ENCODE data around the gene PCP2.
A peak's percentile ranks its signal among the peaks of the same experiment; 100 is the strongest.

PCP2 gene

DNA sequence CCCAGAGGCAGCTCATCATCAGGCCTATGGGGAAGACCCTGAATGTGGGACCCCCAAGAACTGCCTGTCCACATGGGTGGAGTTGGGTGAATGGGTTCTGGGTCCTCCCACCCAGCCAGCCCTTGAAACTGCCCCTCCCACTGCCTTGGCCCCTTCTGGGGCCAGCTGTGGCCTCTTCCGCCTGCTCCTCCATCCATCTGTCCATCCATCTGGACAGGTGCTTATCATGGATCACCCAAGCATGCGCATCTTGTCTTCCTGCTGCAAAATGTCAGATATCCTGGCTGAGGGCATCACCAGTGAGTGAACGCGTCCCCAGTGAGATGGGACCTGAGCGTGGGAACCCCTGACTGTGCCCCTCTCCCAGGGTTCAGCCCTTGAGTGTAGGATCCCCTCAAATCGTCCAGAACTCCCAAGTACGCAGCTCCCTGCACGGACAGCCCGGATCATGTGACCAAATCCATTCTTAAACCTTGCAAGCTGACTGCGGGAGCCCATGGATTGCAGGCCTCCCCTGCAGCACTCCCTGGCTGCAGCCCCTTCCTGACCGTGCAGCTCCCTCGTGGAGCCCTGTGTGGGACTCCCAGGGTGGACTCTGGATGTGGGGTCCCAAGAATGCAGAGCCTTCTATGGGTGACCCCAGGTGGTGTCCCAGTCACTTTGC is 5.4 kb upstream of the PCP2 start:
- ATAC-seq = no peak

DNA sequence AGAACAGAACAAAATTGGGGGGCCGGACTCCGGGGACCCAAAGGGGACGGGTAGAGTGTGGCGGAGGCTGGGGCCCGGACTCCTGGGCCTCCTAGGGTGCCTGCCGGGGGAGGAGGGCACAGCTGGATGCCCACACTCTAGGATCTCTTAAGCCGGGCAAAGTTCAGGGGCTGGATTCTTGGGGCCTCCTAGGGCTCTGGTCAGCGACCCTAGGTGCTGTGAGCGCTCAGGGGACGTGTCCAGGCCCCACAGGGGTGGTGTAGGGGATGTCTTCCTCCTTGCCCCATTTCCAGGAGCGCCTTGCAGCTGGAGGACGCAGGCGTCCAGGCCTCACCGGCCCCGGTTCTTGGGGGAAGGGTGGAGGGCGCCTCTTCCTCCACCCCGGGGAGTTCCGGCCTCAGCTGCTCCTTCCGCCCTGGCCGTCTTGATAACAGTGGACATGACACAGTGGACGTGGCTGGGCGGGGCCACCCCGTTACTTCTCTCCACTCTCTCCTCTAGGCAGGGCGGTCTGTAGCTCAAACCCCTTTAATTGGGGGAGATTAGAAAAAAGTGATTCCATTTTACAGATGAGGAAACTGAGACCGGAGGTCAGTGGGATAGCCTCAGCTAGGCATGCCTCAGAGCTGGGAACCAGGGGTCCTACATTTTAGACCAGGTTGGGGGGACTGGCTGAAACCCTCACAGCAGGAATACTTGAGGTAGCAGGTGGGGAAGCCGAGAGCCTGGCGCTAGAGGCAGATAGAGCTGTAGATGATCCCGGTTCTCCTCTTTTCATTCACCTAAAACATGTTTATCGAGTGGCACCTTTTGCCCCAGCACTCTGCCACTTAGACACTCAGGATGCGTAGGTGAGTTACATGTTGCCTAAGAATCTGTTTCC is 4.1 kb upstream of the PCP2 start:
- peak; percentile 15 to 18 for ATAC-seq

DNA sequence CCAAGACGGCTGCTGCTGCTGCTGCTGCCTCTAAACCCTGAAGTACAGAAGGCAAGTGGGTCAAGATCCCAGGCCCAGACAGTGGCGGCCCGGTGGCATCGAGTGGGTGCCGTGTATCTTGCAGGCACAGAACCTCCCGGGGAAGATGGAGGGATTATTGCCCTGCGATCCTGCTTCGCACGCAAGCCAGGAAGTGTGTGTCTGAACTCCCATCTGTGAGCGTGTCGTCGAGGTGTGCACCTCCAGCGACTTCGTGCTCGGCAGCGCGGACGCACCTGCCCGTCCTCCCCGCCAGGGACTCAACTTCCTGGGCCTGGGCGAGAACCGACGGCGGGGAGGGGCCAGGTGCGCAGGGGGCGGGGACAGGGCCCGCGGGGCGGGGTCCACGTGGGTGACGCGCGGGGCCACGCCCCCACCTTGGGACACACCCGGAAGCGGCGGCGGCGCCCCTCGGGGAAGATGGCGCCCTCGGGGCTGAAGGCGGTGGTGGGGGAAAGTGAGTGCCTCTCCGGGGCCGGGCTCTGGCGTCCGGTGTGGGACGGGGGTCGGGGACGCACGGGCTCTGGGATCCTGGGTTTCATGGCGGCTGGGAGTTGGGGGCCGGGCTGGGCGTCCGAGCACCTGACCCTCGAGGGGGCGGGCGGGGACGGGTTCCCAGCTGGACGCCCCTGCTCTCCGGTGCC is 3.3 kb upstream of the PCP2 start, which contains the start of gene STXBP2:
TSS of gene STXBP2 (plus strand) at position 420 of the 683 bp plus-strand sequence. CDS start at position 460, 40 bp downstream.
- peak; percentile 94 to 95 for ATAC-seq

DNA sequence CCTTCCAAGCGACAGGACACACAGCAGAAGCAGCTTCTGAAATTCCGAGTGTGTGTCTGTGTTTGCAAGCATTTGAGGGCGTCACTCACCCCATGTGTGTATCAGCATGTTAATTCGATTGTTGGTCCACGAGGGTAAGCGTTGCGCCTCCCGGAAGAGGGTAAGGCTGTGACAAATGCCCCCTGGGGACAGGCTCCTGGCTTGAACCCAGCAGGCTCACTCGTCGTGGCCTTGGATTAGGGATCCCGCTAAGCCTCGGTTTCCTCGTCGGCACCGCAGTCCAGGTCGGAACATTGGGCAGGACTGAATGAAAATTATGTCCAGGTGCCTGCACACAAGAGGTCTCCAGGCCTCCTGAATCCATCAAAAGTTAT is 2.8 kb upstream of the PCP2 start:
- no peak for ATAC-seq

DNA sequence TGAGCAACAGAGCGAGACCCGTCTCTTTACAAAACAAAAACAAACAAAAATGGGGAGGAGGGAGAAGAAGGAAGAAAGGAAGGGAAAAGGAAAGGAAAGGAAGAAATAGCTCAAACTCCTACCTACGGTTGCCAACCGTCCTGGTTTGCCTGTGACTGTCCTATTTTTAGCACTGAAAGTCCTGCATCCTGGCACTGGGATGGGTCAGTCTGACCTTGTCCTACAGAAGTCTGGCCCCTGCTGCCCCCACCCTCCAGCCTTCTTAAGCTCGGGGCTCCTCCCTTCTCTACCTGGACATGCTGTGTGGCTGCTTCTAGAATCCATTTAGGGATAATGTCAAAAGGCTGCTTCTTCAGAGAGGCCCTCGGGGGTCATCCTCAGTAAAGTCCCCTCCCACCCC is 2.2 kb upstream of the PCP2 start:
- no peak for ATAC-seq

DNA sequence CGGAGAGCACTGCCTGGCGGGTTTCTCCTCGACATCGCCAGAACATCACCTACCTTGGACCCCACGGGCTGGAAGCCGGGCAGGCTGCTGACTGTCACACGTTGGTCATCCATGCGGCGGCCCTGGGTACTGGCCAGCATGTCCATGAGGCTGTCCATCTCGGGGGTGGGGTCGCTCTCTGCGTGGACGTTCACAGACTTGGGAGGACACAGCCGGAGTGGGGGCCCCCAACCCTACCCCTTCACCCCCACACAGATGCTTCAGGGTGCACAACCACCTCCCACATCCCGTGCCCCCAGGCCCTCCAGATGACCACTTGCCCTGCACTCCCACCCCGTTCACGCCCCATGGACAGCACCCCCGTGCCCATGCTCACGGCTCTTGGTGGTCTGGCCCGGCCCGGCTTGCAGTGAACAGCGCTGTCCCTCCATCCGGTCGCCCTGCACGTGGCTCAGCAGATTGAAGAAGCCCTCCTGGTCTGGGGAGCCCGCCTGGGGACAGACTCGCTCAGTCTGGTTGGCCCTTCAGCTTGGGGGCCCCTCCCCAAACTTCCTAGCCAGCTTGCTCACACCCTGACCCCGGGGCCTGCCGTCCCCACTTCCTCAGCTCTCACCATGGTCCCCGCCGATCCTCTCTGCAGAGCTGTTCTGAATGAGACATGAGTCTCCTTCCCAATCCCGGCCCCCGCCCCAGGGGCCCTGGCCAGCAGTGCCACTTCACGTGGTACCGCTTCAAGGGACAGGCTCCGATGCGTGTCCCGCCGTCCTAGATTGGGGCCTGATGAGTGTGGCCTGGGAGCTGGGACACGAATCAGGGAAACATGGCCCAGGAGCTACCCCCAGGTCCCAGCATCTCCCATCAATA is 947 bp downstream of the PCP2 start:
- no peak for ATAC-seq

DNA sequence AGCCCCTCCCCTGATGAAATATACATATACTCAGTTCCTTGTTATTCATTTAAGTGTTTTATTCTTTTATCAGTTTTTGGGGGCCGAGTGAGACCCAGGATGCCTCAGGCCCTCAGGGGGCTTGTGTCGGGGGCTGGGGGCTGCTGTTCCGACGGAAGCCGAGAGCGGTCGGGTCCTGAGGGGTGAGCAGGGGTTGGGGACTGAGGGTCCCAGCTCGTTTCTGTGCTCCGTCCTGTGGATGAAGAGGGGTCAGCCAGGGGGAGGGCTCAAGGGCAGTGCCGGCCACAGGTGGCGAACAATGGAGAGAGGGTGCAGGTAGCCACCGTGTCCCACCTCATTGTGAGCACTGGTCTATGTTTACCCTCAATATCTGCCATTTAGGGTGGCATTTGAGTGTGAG is 1.9 kb downstream of the PCP2 start:
- no peak for ATAC-seq

DNA sequence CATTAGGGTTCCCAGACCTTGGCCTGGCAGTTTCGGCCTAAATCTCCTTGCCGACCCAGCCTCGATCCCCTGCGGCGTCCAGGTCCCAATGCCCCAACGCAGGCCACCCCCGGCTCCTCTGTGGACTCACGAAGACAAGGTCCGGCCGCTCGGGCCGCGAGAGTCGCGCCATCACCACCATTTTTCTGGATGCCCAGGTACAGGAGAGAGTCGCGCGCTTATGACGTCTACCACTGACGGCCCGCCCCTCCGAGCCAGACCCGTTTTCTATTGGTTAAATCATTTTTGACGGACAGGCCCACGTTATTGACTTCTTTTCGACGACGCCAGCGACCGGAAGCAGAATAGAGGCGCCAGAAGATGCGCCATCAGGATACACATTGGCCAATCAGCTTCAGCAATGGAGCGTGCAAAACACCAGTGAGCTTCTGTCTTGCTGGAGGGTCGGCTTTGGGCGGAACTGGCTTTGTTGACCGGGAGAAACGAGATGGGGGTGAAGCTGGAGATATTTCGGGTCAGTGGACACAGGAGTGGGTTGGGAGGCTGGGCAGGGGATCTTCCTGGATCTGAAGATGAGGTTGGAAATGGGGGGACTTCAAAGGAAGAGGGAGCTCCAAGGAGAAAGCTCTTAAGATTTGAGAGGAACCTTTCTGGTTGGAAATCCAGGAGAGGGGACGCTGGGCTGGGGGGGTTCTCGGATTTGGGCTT is 4.0 kb downstream of the PCP2 start, which contains the start of the genes PET100 and XAB2:
TSS of gene PET100 (plus strand) at position 447 of the 708 bp plus-strand sequence. CDS start at position 488, 41 bp downstream.
TSS of gene XAB2 (minus strand) at position 199 of the 708 bp plus-strand sequence. CDS start at position 181, 18 bp downstream.
- peak; percentile 99 to 100 for ATAC-seq

DNA sequence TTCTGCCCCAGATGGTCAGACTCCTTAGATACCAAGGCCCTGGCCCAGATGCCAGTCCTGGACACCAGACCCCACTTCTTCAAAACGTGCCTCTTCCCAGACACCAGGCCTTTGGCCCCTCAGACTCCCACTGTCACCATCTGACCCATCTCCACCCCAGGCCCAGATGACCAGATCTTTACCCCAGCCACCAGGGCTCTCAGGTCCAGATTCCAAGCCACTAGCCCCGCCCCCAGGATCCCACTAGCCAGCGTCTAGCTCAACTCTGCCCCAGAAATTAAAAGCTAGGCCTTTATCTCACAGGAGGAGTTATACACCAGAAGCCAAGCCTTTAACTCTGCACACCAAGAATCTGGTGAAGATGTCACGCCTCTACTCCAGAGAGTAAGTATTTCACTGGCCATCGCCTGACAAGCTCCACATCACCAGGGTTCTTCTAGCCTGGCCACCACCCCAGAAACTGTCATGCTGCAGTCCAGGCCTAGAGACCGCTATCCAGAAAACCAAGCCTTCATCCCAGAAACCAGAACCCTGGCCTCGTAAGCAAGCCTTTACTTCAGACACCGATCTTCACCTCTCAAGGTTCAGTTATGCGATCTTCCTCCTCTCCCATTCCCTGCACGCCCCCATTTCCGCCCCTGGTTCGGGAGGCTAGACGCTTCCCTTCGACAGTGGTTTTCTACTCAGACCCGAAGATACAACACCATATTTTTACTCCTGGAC is 4.8 kb downstream of the PCP2 start:
- no peak for ATAC-seq

DNA sequence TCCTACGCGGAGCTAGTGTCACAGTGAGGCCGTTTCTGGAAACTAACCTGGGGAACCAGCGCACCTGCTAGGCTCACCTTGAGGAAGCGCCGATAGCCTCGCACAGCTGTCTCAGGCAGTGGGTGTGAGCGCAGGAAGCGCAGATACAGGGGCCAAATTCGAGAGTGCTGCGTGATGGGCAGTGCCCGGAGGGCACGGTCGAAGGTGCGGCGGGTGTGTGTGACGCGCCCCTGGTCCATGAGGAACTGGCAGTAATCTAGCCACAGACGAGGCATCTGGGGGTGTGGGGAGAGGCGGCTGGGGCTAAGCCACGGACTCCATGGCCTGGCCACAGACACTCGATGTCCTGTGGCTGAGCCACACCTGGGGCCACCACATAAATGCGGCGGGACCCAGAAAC is 6.4 kb downstream of the PCP2 start:
- ATAC-seq = no peak

DNA sequence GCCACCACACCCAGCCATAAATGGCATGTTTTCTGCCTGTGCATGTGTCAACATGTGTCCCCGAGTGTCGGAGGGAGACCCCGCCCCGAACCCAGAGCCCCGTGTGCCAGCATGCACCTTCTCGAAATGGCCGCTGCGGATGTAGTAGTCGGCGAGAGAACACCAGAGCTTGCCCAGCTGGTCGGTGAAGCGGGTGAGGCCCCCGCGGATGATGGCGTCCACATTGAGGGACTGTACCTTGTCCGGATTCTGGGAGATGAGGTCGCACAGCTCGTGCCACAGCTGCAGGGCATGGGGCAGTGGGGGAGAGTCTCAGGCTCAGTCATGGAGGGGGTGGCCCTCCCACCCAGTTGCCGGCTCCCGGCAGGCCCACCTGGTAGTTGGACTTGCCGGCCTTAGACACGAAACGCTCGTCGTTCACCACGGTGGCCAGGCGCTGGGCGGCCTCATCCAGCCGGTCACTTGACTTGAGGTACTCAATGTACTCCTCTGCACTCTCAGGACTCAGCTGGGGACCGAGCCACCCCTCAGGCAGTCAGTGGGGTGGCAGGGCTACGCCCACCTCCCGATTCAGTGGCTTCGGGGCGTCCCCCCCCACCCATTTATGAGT is 7.7 kb downstream of the PCP2 start:
- no peak for ATAC-seq

DNA sequence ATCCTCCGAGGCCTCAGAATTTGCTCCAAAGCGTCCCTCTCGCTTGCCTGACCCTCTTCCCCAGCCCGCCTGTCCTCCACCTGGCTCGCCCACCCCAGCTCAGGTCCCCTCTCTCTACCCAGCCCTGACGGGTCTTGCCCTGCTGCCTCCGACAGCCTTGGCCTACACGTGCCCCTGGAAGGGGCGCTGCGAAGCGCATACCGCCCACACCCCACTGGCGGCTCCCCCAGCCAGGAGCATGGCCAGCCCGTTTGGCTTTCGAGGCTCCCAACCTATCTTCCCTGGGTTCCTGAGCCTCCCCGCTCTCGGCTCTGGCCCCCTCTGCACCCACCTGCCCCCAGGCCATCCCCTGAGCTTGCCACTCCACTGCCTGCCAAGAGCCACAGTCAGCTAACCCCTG is 8.7 kb downstream of the PCP2 start:
- no peak for ATAC-seq

DNA sequence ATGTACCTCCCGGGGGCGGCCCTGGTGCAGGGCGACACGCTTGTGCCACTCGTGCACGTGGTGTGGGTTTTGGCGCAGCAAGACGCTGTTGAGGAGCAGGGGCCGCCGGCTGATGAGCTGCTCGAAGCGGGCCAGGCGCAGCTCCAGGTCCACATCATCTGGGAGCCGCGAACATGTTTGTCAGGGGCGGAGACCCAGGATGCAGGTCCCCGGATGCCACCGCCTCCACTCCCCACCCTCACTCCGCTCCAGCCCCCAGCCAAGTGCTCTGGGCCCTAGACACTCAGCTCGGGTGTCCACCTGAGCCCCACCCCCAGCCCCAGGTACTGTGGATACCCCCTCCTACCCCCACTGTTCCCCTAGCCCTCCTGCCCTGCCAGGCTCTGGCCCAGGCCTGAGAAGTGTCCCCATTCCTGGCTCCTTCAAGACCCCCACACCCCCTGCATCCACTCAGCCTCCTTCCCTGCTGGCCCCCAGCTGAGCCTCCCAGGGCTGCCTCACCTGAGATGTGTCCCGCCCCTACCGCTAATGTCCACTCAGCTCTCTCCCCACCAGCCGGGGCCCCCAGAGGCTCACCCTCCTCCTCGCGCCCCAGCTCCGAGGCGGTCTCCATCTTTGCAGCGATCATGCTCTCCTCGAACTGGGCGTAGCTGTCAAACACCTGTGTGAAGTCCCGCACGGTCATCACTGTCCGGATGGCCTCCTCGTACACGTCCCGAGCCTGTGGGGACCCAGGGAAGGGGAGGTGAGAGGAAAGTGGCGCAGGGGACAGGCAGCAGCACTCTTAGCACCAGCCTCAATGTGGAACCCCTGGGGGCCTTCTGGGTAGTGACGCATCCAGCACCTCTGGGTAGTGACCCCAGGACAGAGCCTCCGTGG is 9.6 kb downstream of the PCP2 start:
- peak in 1 of 2 donors; percentile 17 for ATAC-seq

DNA sequence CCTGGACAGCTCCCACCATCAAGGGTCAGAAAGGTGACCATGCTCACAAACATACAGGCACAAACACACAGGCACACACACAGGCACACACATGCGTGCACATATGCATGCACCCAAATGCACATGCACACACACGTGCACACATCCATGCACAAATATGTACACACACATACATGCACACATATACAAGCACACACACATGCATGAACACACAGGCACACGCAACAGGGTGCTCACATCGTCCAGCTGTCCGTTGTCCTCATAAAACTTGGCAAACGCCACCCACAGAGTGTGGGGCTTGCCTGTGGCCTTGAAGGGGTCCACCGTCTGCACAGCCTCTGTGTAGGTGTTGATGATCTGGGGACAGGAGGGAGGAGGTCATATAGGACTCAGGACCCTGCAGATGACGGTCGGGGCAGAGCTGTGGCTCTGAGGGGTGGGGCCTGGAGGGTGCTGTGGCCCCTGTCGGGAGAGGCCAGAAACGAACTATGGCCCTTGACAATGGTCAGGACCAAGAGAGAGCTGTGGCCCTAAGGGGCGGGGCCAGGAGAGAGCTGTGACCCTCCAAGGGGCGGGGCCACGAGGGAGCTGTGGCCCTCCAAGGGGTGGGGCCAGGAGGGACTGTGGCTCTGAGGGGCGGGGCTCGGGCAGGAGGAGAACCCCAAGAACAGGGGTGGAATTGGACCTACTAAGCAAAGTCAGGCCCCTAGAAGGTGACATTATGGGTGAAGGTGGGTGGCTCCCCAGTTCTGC is 10.4 kb downstream of the PCP2 start:
- no peak for ATAC-seq

DNA sequence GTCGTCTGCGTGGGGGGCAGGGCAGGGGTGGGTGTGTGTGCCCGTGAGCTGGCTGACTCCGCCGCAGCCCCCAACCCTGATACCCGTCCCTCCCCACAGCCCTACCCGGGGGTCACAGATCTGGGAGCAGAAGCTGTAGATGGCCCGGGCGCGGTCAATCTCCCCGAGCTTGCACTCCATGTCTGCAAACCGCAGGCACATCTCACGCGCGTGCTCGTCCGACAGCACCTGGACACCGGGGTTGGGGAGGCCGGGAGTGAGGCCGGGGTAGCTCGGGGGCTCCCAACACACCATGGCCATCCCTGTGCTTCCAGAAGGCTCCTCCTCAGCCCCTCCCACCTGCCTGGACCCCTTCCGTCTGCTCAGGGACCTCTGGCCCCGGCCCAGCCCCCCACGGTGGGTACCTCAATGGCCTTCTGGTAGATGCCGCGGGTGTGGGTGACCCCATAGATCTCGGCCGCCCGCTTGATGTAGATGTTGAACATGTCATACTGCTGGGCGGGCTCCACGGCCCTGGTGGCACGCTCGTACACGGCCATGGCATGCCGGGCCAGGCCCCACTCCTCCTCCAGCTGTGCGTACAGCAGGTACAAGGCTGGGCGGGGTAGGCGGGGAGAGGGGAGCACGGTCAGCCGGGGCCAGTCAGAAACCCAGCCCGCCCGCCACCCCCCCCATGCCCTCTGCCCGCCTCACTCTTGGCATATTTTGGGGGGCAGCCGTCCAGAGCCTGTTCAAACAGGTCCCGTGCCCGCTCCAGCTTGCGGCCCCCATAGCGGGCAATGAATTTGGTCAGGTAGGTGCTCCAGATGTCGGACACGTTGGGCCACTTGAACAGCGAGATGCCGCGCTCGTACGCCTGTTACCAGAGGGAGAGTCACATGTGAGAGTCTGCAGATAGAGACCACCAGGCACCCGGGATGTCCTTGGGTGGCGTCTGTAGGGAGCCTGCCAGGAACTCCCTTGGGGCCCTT is 12.8 kb downstream of the PCP2 start:
- no peak for ATAC-seq

DNA sequence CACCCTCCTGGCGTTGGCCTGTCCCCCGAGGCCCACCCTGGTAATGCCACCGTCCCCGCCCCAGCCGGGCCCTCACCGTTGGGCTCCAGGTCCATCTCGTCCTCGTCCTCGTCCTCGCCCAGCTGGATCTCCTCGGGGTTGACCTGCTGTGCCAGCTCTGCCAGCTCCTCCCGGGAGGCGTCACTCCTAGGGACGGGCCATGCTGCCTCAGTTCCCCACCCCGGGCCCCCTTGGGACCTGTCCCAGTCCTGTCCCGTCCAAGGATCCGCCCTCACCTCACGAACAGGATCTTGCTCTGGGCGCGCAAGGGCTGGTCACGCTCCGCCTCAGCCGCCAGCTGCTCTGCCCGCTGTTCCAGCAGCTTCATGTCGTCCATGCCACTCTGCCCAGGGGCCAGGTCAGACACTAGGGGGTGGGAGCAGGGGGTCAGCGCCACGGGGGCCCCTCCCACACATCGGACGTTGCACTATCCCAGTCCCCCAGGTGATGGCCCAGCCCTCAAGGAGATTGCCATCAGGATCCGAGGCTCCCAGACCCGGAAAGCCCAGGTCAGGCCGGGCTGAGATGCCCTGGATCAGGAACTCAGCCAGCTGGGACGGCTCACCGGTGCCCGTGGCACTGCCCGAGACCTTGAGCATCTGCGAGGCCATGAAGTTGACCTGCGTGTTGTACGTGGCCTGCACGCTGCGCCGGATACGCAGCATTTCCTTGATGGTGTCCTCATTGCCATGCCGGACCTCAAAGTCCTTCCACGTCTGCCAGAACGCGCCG is 13.7 kb downstream of the PCP2 start:
- ATAC-seq = no peak
